Glutamatergic neuron (in vitro differentiated cells): ENCODE measurements around the gene CAMKK1. TPM values are rescaled to one million over a fixed set of nuclear protein-coding genes. Genes with fewer than 3 reads are reported as not detected.
A peak's percentile ranks its signal among the peaks of the same experiment; 100 is the strongest.

ENCODE experiments used
- DNase-seq: peaks from one replicate; pipeline ENCODE4 v3.0.0; 2022
- H3K27ac Mint-ChIP-seq: one replicate; pipeline ENCODE4 v1.8.0; 2020; ENCODE audit warnings: mild to moderate bottlenecking, mixed read lengths, inconsistent platforms; ENCODE audit not compliant: unreplicated experiment
- H3K27me3 Mint-ChIP-seq: one replicate; pipeline ENCODE4 v1.8.0; 2020; ENCODE audit warnings: mild to moderate bottlenecking, moderate library complexity, mixed read lengths, inconsistent platforms; ENCODE audit not compliant: unreplicated experiment
- H3K36me3 Mint-ChIP-seq: one replicate; pipeline ENCODE4 v1.8.0; 2020; ENCODE audit warnings: mild to moderate bottlenecking, mixed read lengths, inconsistent platforms; ENCODE audit not compliant: unreplicated experiment
- H3K4me1 Mint-ChIP-seq: one replicate; pipeline ENCODE4 v1.8.0; 2020; ENCODE audit warnings: mild to moderate bottlenecking, low read depth, mixed read lengths, inconsistent platforms; ENCODE audit not compliant: unreplicated experiment
- H3K4me3 Mint-ChIP-seq: one replicate; pipeline ENCODE4 v1.8.0; 2020; ENCODE audit warnings: mild to moderate bottlenecking, mixed read lengths, inconsistent platforms; ENCODE audit not compliant: unreplicated experiment
- H3K9me3 Mint-ChIP-seq: one replicate; pipeline ENCODE4 v1.8.0; 2020; ENCODE audit warnings: mild to moderate bottlenecking, moderate library complexity, mixed read lengths, inconsistent platforms; ENCODE audit not compliant: unreplicated experiment
- CTCF ChIP-seq: fragments of 200-600 bp; sonication (generic); IDR thresholded peaks from one replicate; pipeline ENCODE4 v1.5.0; 2021; ENCODE audit not compliant: partially characterized antibody, unreplicated experiment
- total RNA-seq: library from RNA; stranded (reverse); fragmentation: NEBNext Ultra II Directional; extraction: Animal tissue kit (Norgen Biotek cat#: 25700); gene quantifications from one replicate; pipeline ENCODE4 v1.2.1, GENCODE V29; 2021; ENCODE audit not compliant: unreplicated experiment

Gene CAMKK1
- total RNA-seq, 1 donor from 2014 or later, result 41.3 TPM

GRCh38 chr17:3897731-3898130 is 4.9 kb upstream of the CAMKK1 start:
- no peak for DNase-seq
- H3K36me3 Mint-ChIP-seq, result no peaks in the 10 kb centered on the region
- H3K4me1 Mint-ChIP-seq, result peaks cover 23% of the 10 kb centered on the region
- H3K27ac Mint-ChIP-seq, result no peak overlapping the region
- TF ChIP-seq CTCF, result no peak
- peaks cover 7% of the 10 kb centered on the region for H3K9me3 Mint-ChIP-seq
- H3K27me3 Mint-ChIP-seq, result peaks cover 5% of the 10 kb centered on the region
- no peak overlapping the region for H3K4me3 Mint-ChIP-seq

- H3K27ac Mint-ChIP-seq, result no peak overlapping the region
- H3K4me1 Mint-ChIP-seq, result peaks cover 23% of the 10 kb centered on the region
- no peak overlapping the region for H3K4me3 Mint-ChIP-seq
- DNase-seq, result no peak
- peaks cover 5% of the 10 kb centered on the region for H3K27me3 Mint-ChIP-seq
- peaks cover 7% of the 10 kb centered on the region for H3K9me3 Mint-ChIP-seq
- H3K36me3 Mint-ChIP-seq, result no peaks in the 10 kb centered on the region
- TF ChIP-seq CTCF, result no peak
These were observed 4.0 kb upstream of the CAMKK1 start for GRCh38 chr17:3896968-3897235.

- peaks cover 26% of the 10 kb centered on the region for H3K4me1 Mint-ChIP-seq
- no peak overlapping the region for H3K27ac Mint-ChIP-seq
- H3K27me3 Mint-ChIP-seq, result peaks cover 10% of the 10 kb centered on the region
- H3K4me3 Mint-ChIP-seq, result no peak overlapping the region
- TF ChIP-seq CTCF, result no peak
- DNase-seq, result no peak
- H3K36me3 Mint-ChIP-seq, result no peaks in the 10 kb centered on the region
- peaks cover 10% of the 10 kb centered on the region for H3K9me3 Mint-ChIP-seq
These were observed 3.5 kb upstream of the CAMKK1 start for GRCh38 chr17:3896108-3896967.

GRCh38 chr17:3895354-3895753 is 2.5 kb upstream of the CAMKK1 start:
- Mint-ChIP-seq H3K36me3 (no peaks in the 10 kb centered on the region), H3K4me3 (peak overlapping the region; percentile 25), H3K4me1 (peaks cover 35% of the 10 kb centered on the region), H3K9me3 (peaks cover 9% of the 10 kb centered on the region), H3K27ac (no peak overlapping the region), H3K27me3 (peaks cover 13% of the 10 kb centered on the region)
- no peak for DNase-seq
- no peak for TF ChIP-seq CTCF

- peaks cover 38% of the 10 kb centered on the region for H3K4me1 Mint-ChIP-seq
- H3K4me3 Mint-ChIP-seq, result peak overlapping the region; percentile 25
- no peak for DNase-seq
- peaks cover 13% of the 10 kb centered on the region for H3K27me3 Mint-ChIP-seq
- TF ChIP-seq CTCF, result no peak
- H3K27ac Mint-ChIP-seq, result peak overlapping the region; percentile 68
- peaks cover 9% of the 10 kb centered on the region for H3K9me3 Mint-ChIP-seq
- H3K36me3 Mint-ChIP-seq, result no peaks in the 10 kb centered on the region
These were observed 2.1 kb upstream of the CAMKK1 start for GRCh38 chr17:3894911-3895343.
